Stimulated activated CD8-positive, alpha-beta memory T cell treated with anti-CD3 and anti-CD28 coated beads, Interleukin-7, amount 100 ng/mL, for 4 hours (primary cell): ENCODE data around the gene GFPT1.
"Not testable (repeated sequence)": the region's sequence is repeated elsewhere in the genome, so short reads cannot be mapped to it uniquely, and the experiment has no call there.

ENCODE experiments used
- DNase-seq, 2 donors: peaks; one replicate each; pipeline ENCODE4 v3.0.0-alpha.2; 2020; ENCODE audit warnings: low read depth in 2 of 2

GFPT1 gene

DNA sequence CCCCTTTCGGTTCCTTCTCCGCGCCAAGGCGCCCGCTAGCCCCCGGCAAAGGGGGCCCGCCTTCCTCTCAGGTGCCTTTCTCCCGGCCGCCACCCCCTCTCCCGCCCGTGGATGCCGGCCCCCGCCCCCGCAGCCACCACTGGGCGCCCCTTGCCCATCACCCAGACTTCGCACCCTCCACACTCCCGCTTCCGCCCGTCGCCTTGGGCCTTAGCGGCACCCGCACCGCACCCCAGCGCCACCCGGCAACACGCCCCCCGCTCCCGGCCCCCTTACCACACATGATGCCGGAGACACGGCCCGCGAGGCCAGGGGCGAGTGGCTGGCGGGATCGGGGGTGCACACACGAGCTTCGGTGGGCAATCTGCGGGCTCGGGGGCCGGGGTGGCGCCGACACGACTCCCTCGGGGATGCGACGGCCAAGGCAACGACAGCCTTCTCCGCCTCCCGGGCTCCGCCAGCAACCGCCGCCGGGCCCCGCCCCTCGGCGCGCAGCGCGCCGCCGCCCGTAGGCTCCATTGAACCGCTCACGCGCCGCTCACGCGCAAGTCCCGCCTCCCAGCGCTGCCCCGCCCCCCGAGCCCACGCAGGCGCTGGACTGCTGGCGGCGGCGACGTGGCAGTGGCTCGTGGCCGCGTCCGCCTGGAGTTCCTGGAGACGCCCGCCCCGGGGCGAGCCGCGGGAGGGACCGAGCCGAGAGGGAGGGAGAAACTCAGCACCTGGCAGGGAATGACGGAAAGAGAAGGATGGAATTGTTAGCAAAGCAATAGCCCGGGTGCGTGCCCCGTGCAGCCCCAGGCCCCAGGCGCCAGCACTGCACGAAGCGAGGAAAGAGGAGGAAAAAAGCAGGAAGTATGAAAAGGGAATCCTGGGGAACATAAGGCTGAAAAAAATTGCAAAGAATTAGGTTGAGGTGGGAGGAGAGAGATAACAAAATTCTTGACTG is at the start of gene GFPT1:
Gene GFPT1 (minus strand): TSS at position 439 of the 946 bp plus-strand sequence. CDS start 156 bp downstream, at position 283.
- DNase-seq, result peak; percentile 73 to 90

DNA sequence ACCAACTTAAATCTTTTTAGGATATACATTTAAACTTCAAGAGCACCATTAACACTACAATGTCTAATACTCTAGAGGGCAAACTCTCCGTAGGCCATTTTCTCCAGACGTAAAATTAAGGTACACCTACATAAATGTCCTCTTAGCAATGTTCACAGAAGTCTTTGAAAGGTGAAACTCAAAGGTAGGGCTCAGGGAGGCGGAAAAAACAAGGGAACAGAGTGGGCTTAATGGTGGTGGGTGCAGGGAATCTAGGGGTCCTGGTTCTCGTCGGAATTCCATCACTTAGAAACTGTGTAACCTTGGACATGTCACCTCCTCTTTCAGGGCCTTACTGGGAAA is 49.5 kb upstream of the GFPT1 start:
- DNase-seq, result no peak

DNA sequence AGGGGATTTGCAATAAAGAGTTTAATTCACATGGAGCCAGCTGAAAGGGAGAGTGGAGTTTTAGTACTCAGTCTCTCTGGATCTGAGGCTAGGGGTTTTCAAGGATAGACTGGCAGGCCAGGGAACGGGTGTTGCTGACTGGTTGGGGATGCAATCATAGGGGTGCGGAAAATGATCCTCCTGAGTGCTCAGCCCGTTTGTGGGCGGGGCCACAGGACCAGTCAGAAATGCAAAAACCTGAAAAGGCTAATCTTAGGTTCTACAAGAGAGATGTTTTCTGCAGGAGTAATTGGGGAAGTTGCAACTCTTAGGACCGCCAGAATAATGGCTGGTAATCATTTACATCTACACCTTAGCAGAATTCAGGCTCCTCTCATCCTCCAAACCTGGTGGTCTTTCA is 47.7 kb upstream of the GFPT1 start:
- DNase-seq, result no peak

DNA sequence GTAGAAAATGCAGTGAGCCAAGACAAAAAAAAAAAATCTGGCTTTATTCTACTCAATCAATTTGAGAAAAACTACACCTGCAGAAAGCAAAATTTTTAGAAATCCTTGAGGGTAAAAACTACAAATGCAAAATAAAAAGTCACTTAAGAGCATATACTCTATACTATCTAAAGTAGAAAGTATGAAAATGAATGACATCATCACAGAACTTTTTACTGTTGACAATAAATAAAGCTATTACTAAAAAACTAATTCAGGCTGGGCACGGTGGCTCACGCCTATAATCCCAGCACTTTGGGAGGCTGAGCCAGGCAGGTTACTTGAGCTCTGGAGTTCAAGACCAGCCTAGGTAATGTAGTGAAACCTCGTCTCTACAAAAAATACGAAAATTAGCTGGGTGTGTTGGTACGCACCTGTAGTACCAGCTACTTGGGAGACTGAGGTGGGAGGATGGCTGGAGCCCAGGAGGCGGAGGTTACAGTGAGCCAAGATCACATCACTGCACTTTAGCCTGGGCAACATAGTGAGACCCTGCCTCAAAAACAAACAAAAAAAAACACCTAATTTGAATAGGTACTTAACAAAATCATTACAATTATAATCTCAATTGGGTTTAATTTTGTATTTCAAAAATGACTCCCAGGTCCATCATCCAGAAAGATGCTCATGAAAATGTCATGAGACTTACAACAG is 42.6 kb upstream of the GFPT1 start:
- DNase-seq, result no peak

DNA sequence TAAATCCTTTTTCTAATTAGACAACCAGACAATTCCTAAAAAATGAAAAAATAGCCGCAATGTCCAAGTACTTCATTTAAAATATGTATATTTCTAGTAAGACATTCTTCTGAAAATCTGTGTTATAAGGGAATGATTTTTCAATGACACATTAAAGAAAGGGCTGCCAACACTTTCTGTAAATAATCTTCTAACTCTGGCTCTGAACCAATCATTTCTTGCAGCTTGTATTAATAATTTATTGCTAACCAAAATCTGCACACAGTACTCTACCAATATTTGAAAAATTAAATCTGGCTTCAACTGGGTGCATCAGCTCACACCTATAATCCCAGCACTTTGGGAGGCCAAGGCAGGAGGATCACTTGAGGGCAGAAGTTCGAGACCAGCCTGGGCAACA is 42.0 kb upstream of the GFPT1 start:
- no peak for DNase-seq

DNA sequence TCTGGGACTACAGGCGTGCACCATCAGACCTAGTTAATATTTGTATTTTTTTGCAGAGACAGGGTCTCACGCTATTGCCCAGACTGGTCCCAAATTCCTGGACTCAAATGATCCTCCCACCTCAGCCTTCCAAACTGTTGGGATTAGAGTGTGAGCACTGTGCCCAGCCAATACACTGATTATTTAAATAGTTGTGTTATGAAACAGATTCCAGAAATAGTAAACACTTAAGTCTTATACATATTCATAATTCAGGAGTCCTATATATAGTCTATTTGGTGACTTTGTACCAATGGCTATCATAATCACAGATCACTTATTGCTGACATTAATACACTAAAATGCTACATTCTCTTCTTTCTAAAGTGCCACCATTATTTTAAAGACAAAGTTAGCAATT is 37.4 kb upstream of the GFPT1 start:
- no peak for DNase-seq

DNA sequence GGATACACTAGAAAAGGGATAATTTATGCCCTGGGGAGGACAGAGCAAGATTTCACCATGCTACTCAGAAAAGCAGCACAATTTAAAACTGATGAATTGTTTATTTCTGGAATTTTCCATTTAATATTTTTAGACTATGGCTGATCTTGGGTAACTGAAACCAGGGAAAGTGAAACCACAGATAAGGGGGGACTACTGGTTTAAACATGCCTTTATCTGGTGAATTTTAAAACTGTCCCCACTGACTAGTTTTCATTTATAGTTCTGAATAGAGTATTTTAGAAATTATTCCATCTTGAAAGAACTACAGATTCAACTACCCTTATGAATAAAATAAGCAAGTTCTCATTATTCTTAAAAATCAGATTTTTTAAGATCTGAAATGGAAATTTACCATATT is 35.2 kb upstream of the GFPT1 start:
- DNase-seq, result no peak

DNA sequence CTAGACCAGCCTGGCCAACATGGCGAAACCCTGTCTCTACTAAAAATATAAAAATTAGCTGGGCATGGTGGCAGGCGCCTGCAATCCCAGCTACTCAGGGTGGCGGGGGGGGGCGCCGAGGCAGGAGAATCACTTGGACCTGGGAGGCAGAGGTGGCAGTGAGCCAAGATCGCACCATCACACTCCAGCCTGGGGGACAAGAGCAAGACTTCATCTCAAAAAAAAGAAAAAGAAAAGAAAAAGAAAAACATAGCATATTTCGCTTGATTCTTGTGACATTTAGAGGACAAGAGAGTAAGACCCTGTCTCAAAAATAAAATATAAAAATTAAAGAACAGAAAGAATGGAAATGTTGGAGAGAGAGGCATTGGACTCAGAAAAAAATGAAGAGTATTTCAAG is 32.1 kb upstream of the GFPT1 start:
- DNase-seq, result not testable (repeated sequence)

DNA sequence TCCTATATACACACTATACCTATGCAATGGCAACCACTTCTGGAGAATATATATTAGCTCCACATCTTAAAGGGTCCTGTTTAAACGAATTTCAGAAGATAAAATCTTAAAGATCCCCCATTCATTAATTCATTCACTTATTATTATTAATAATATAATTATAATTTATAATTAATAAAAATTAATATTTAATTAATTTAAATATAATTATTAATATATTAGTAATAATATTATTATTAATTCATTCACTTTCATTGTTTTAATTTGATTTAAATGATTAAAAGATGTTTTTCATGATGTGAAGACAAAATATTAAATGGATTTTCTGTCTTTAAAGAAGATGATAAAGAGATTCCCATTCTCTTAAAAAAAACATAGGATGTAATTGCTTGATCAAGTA is 29.1 kb upstream of the GFPT1 start:
- DNase-seq, result no peak

DNA sequence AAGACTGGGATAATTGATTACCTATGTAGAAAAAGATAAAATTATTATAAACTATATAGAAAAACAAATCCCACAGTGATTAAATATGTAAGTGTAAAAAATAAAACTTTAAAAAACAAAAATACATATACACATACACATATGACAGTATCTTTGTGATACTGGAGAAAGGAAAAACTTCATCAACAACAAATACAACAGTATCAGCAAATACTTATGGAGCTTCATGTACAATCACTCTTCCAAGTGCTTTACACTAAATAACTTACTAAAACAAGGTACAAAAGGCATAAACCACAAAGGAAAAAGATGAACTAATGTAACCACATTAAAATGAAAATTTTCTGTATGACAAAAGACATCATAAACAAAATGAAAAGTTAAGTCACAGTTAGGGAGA is 24.1 kb upstream of the GFPT1 start:
- DNase-seq, result no peak

DNA sequence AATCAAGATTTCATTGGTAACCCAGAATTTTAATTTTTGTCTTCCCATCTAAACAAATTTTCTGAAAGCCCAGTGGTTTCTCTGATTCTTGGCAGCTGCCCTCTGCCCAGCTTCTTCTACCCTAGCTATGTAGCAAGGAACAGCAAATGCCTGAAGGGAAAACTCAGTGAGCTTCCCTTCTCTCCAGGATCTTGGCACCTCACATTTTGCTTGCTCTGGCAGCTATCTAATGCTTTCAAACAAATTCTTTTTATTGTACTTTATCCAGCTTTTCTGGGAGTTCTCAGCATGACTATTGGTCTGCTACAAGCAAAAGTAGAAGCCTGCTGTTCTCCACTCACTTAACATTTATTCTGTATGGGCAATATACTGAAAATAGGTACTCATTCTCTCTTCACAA is 18.3 kb upstream of the GFPT1 start:
- no peak for DNase-seq

DNA sequence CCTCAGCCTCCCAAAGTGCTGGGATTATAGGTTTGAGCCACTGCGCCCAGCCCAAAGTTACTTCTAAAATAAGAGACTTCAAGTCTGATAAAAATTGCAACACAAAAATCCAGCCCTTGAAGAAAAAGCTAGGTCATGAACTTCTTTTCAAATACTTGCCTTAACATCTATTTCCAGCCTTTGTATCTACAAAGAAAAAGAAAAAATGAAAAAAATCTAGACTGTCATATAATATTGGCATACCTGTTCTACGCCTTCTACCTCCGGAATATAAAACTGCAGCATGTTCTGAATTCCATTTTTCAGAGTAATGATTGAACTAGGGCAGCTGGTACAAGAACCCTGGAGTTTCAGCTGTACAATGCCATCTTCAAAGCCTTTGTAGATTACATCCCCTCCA is 13.1 kb upstream of the GFPT1 start:
- no peak for DNase-seq

DNA sequence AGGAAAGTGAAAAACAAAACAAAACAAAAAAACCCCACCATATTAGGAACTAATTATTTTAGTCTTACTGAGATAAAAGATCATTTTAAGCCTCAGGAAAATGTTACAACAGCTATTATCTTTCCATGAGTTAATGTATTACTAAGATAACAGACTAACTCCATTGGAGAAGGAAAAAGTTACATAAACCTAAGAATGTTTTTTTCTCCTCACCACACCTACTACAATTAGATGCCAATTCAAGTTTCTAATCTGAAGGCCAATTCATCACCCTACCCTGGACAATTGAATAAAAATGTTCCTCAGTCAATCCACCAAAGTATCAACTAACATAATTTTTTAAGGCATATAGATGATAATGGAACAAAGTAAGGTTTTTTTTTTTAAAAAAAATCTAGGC is 10.2 kb upstream of the GFPT1 start:
- no peak for DNase-seq

DNA sequence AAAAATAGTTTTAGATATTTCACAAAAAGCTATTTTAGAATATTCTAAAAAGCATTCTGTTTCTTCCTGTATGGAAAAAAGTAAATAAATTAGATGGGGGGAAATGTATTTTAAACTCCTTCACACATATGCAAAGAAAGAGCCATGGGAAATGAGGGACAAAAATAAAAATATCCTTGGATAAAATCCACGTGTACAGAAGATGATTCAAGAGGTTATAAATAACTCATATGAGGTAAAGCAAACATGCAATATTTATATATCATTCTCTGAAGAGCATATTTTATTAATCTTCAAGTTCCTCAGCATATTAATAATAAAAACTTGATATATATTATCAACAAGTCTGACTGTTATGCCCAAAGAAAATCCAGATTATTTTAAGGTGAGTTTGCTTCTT is 8.8 kb upstream of the GFPT1 start:
- no peak for DNase-seq

DNA sequence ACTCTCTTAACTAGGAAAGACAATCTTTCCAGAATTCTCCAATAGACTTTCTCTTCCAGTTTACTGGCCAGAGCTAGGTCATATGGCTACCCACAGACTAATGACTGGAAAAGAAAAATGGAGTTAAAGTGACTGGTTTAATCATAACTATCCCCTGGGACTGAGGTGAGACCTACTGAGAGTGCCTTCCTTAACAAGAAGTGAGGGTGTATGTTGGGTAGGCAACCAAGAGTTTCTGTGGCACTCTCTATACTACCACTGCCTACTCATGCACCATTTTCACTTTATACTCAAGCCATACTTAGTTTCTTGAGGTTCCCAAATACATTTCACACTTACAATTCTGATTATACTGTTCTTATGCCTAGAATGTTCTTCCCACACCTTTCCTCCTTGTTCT is 6.9 kb upstream of the GFPT1 start:
- DNase-seq, result no peak

DNA sequence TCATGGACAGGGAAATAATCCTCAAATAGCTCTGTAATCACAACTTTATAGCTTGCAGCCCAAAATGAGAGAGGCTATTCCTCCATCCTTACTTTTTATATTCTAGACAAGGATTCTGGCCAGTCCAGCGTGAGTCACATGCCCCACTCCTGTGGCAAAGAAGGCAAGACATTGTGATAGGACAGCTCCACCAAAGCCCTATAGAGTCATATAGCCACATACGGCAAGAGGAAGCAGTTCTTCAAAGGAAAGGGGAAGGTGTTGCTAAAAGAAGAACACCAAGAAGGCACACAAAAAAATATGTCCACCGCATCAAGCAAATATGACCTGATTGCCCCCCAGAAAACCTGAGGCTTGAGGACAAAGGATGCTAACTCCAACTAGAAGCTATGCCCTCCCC is 3.4 kb upstream of the GFPT1 start:
- no peak for DNase-seq

DNA sequence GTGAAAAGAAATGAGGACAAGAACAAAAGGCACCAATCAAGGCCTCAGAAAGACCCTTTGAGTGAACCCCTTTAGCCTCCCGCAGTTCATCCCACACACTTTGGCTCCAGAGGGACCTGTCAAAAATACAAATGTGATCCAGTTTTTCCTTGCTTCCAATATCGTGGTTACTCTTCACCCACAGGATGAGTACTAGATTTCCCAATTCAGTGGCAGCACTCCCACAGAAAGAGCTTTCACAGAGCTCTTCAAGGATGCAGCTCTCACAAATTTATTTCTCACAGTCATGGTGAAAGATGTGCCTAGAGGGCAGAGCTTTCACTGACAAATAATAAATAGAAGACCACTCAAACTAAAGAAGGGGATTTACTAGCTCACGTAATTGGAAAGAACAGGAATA is 3.0 kb upstream of the GFPT1 start:
- no peak for DNase-seq

DNA sequence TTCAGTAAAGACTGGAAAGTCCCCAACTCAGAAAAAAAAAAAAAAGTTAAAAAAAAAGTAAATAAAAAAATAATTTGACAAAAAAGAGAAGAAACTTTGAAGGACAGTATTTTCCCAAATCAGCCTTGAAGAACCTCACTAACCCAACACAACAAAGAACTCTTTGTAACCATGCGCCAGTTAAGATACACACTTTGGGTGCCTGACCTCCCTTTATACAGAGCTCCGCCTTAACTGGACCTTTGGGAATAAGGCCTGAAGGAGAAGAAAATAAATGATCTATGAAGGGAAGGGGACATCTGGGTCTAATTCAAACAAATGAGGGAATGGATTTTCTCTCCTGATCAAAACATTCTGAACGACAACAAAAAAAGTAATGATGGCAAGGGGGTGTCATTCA is 2.2 kb upstream of the GFPT1 start:
- no peak for DNase-seq

DNA sequence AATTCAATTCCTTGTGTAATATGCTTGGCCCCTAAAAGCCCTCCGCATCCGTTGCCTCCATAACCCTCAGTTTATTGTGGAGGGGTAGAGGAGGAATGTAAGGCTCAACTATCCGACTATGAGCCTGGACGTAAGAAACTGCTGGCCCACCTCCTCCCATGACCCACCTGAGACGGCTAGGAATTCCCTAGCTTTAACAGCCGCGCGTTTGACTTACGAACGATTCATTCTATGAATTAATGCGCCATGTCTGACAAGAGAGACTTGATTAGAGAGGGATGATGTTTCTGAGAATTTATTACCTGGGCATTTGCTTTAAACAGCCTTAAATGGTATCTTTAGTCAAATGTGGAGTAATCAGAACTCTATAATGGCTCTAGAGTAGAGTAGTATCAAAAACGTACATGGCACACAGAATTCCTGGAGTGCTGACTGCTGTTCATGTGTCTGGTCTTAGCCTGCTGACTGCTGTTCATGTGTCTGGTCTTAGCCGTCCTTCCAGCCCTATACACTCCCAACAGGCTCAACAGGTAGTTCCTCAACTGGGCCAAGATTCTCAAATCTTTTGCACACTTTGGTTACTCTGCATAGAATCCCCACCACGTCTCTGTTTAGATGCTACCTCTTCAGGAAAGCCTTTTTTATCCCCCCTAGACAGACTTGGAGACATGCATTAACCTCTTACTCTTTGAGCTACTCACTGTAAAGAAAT is 899 bp upstream of the GFPT1 start:
- no peak for DNase-seq

DNA sequence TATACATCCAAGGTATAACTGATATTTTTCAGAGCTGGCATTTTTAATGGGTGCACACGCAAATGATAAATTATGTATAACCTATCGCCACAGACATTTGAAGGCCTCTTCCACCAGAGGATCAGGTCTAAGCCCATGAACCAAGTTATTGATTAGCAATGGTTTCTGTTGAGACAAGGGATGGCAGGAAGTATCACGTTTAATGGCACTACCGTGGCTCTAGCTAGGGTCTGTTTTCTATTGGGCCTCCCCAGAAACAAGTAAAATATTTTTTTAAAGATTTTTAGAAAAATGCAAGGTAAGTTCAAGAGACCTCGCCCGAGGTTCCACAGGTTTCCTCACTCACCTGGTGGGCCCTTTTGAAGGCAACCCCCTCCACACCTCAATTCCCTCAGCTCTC is 667 bp downstream of the GFPT1 start:
- no peak for DNase-seq

DNA sequence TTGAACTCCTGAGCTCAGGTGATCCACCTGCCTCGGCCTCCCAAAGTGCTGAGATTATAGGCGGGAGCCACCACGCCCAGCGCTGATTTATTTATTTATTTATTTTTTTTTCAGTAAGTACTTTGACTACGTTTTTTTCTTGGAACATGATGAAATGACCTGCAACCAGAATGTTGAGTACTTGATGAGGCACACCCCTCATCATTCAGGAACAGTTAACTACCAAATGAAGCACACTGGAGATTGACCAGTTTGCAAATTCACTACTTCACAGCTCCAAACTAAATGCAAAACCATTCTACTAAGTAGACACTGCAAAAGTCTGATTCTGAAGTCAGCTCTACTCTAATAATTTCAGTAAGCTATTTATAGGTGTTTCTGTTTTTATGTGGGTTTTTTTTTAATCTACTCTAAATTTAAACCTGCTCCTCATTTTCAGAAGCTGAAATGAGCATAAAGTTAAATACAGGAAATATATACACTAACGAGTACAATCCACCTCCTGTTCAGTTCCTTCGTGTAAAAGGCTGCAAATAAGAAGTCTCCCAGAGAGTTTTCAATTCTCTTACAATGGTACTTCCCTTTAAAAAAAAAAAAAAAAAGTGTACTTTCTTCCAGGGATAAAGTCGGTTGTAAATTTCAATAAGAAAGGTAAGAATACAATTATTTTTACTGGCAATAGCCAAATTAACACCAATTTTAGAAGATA is 1.4 kb downstream of the GFPT1 start:
- no peak for DNase-seq

DNA sequence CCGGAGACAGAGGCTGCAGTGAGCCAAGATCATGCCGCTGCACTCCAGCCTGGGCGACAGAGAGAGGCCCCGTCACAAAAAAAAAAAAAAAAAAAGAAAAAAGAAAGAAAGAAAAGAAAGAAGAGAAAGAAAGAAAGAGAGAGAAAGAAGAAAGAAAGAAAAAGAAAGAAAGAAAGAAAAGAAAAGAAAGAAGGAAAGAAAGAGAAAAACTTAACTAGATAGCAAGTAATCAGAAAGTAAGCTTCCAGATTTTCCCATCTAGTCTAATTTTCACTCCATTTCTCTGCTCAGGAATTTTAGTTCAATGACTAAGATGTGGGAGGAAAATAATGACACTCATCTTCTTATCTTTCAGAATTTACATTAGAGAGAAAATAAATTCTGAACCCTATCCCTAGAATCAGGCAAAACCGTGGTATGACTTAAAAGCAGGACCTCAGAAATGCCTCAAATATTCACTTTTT is 2.4 kb downstream of the GFPT1 start:
- no peak for DNase-seq
